ENCODE data around the gene SFXN1. TPM values are rescaled to one million over a fixed set of nuclear protein-coding genes. Genes with fewer than 3 reads are reported as not detected.

Gene SFXN1
- total and polyA plus RNA-seq, 9 of the 15 experiments (the other 6 are each of a cell fraction or from before 2014, with no cell fraction given), result 31.8 to 261 (median 113) TPM

GRCh38 chr5:175573493-175574269 lies 95.3 kb downstream of the SFXN1 start (continued):
- TF ChIP-seq ID3 (CRISPR knock-in tag; IDR thresholded peaks at IDR 0.05) (no peak), ID3 (tag; IDR thresholded peaks at IDR 0.05) (no peak), ZNF407 (IDR thresholded peaks at IDR 0.05; ENCODE audit: low read depth) (no peak), XRCC3 (IDR thresholded peaks at IDR 0.05) (no peak), HOXB6 (CRISPR knock-in tag; IDR thresholded peaks at IDR 0.05; ENCODE audit: borderline replicate concordance) (no peak)

Data from K562 (cell line).